Measurements from ENCODE around the gene ANK2.
"Not testable (repeated sequence)": the region's sequence is repeated elsewhere in the genome, so short reads cannot be mapped to it uniquely, and the experiment has no call there.

ANK2 gene

GRCh38 chr4:113154281-113154680 is 104.8 kb downstream of the ANK2 start:
- no peak for DNase-seq

GRCh38 chr4:113157086-113157857 is 107.8 kb downstream of the ANK2 start:
- DNase-seq = no peak

- no peak for DNase-seq
Observed at GRCh38 chr4:113159942-113160545, 110.6 kb downstream of the ANK2 start.

GRCh38 chr4:113160548-113160947 is 111.1 kb downstream of the ANK2 start:
- DNase-seq = no peak

GRCh38 chr4:113162089-113162488 is 112.6 kb downstream of the ANK2 start:
- no peak for DNase-seq

- DNase-seq = no peak
Observed at GRCh38 chr4:113169368-113169767, 119.9 kb downstream of the ANK2 start.

GRCh38 chr4:113170115-113170804 is 120.8 kb downstream of the ANK2 start:
- no peak for DNase-seq

- no peak for DNase-seq
Observed at GRCh38 chr4:113170805-113171468, 121.5 kb downstream of the ANK2 start.

- DNase-seq = no peak
Observed at GRCh38 chr4:113173126-113173792, 123.8 kb downstream of the ANK2 start.

GRCh38 chr4:113173793-113174264 is 124.4 kb downstream of the ANK2 start:
- no peak for DNase-seq

- no peak for DNase-seq
Observed at GRCh38 chr4:113179091-113179490, 129.6 kb downstream of the ANK2 start.

- DNase-seq = no peak
Observed at GRCh38 chr4:113179996-113180395, 130.5 kb downstream of the ANK2 start.

- no peak for DNase-seq
Observed at GRCh38 chr4:113181289-113182007, 132.0 kb downstream of the ANK2 start.

- DNase-seq = no peak
Observed at GRCh38 chr4:113183032-113183605, 133.7 kb downstream of the ANK2 start.

- DNase-seq = not testable (repeated sequence)
Observed at GRCh38 chr4:113186220-113186619, 136.8 kb downstream of the ANK2 start.

GRCh38 chr4:113186913-113187312 is 137.5 kb downstream of the ANK2 start:
- DNase-seq = no peak

- no peak for DNase-seq
Observed at GRCh38 chr4:113187358-113187757, 137.9 kb downstream of the ANK2 start.

- no peak for DNase-seq
Observed at GRCh38 chr4:113189546-113189945, 140.1 kb downstream of the ANK2 start.

GRCh38 chr4:113209153-113209552 is 159.7 kb downstream of the ANK2 start:
- no peak for DNase-seq

GRCh38 chr4:113209652-113210320 is 160.3 kb downstream of the ANK2 start:
- DNase-seq = no peak

- no peak for DNase-seq
Observed at GRCh38 chr4:113212613-113213012, 163.2 kb downstream of the ANK2 start.

Measured in AML-193 (cell line).